Measurements from ENCODE around the gene PKP3. TPM values are rescaled to one million over a fixed set of nuclear protein-coding genes. Genes with fewer than 3 reads are reported as not detected.

PKP3 gene
- total RNA-seq, 5 donors from 2014 or later (not counting 1 experiment from before 2014, with no cell fraction given) = 0.32 to 0.85 (median 0.47) TPM; not detected in 1

DNA sequence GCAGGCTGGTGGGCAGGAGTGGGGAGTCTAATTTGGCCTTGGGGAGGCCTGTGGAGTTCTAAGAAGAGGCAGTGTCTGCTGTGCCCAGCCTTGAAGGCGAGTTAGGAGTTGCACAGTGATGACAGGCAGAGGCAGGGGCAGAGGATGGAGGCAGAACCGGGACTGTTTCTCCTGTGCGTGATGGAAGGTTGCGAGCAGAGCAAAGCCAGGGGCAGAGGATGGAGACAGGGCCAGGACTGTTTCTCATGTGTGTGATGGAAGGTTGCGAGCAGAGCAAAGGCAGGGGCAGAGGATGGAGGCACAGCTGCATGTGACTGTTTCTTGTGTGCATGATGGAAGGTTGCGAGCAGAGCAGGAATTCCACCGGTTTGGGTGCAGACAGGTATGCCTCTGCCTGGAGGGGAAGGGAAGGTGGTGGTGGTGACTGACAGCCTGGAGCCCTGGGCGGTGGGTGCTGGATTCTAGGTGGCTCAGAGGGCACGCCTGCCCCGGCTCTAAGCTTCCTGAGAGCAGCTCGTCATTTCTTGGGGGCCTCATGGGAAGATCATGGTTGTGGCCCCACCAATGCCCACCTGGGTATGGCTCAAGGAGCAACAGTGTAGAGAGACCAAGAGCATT lies 16.0 kb upstream of the PKP3 start:
- Histone ChIP-seq H3K27me3 (replicated peaks in 1 of 2; ENCODE audit: control insufficient read depth in 2 of 2, extremely low read depth in 1 of 2, insufficient read depth in 2 of 2, low read length in 1 of 2) (peaks cover 0 to 41% of the 10 kb centered on the region in 2 experiments), H3K36me3 (ENCODE audit: control insufficient read depth in 2 of 2, extremely low read depth in 1 of 2, insufficient read depth in 1 of 2, low read length in 1 of 2) (no peaks in the 10 kb centered on the region), H3K9me3 (no peaks in the 10 kb centered on the region), H3K27ac (ENCODE audit: low read length) (no peak overlapping the region), H3K4me1 (ENCODE audit: control insufficient read depth in 1 of 2, extremely low read depth in 1 of 2, insufficient read depth in 2 of 2, low read length in 2 of 2) (peaks cover 0 to 9% of the 10 kb centered on the region in 2 experiments), H3K4me3 (ENCODE audit: control insufficient read depth in 1 of 2, extremely low read depth in 1 of 2, low read length in 1 of 2) (no peak overlapping the region)
- peaks cover 5 to 8% of the 10 kb centered on the region in 2 donors for H3K27me3 Mint-ChIP-seq
- DNase-seq (no peak), ATAC-seq (replicated peaks in 1 of 4) (no peak)
- no peak overlapping the region for H3K4me3 Mint-ChIP-seq
- H3K36me3 Mint-ChIP-seq = no peaks in the 10 kb centered on the region
- no peak overlapping the region for H3K27ac Mint-ChIP-seq
- H3K9me3 Mint-ChIP-seq = no peaks in the 10 kb centered on the region
- CTCF ChIA-PET = no interaction called here
- peaks cover 0 to 7% (median 3%) of the 10 kb centered on the region in 3 donors for H3K4me1 Mint-ChIP-seq
- POLR2A ChIA-PET = interaction anchor here in 1 of 2 donors (0.6 kb wide), 1 partner anchor 88 kb away, joined by 6 read pairs; no protein-coding TSS in a partner anchor
- WGBS (ENCODE audit: insufficient coverage) = 86% methylated on average over 10 of the region's 11 CpGs

DNA sequence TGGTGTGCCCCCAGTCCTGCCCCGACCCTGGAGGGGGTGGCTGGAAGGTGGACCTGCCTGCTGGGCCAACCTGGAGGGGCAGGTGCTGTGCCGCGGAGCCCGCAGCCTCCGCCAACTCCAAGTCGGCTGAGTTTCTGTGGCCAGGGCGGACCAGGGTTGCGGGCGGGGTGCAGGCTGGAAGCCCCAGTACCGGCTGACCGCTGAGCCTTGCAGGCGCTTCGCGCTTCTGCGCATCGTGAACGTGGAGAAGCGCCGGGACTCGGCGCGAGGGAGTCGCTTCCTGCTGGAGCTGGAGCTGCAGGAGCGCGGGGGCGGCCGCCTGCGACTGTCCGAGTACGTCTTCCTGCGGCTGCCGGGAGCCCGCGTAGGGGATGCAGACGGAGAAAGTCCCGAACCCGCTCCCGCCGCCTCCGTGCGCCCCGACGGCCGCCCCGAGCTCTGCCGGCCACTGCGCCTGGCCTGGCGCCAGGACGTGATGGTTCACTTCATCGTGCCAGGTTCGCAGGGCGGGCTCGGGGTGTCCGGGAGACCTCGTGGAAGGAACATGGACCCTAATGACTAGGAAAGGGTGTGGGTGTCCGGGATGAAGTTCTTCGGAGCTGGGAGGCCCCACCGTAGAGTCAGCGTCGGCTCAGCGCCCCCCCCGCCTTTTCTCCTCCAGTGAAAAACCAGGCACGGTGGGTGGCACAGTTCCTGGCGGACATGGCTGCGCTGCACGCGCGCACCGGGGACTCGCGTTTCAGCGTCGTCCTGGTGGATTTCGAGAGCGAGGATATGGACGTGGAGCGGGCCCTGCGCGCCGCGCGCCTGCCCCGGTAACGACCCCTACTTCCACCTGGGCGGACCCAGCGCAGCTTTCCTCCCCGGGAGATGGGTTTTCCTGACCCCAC lies 14.6 kb upstream of the PKP3 start:
- Histone ChIP-seq H3K4me3 (ENCODE audit: control insufficient read depth in 1 of 2, extremely low read depth in 1 of 2, low read length in 1 of 2) (no peak overlapping the region), H3K9me3 (no peaks in the 10 kb centered on the region), H3K27me3 (replicated peaks in 1 of 2; ENCODE audit: control insufficient read depth in 2 of 2, extremely low read depth in 1 of 2, insufficient read depth in 2 of 2, low read length in 1 of 2) (peaks cover 0 to 48% of the 10 kb centered on the region in 2 experiments), H3K4me1 (ENCODE audit: control insufficient read depth in 1 of 2, extremely low read depth in 1 of 2, insufficient read depth in 2 of 2, low read length in 2 of 2) (peaks cover 0 to 9% of the 10 kb centered on the region in 2 experiments), H3K27ac (ENCODE audit: low read length) (no peak overlapping the region), H3K36me3 (ENCODE audit: control insufficient read depth in 2 of 2, extremely low read depth in 1 of 2, insufficient read depth in 1 of 2, low read length in 1 of 2) (no peaks in the 10 kb centered on the region)
- Mint-ChIP-seq H3K9me3 (no peaks in the 10 kb centered on the region), H3K4me3 (no peak overlapping the region), H3K27ac (no peak overlapping the region), H3K4me1 (peaks cover 0 to 3% (median 3%) of the 10 kb centered on the region in 3 donors), H3K27me3 (peaks cover 8 to 13% of the 10 kb centered on the region in 2 donors), H3K36me3 (no peaks in the 10 kb centered on the region)
- CTCF ChIA-PET = no interaction called here
- no peak for ATAC-seq (replicated peaks in 1 of 4)
- 91% methylated on average over 78 of the region's 87 CpGs for WGBS (ENCODE audit: insufficient coverage)
- POLR2A ChIA-PET = no interaction called here
- DNase-seq = no peak

DNA sequence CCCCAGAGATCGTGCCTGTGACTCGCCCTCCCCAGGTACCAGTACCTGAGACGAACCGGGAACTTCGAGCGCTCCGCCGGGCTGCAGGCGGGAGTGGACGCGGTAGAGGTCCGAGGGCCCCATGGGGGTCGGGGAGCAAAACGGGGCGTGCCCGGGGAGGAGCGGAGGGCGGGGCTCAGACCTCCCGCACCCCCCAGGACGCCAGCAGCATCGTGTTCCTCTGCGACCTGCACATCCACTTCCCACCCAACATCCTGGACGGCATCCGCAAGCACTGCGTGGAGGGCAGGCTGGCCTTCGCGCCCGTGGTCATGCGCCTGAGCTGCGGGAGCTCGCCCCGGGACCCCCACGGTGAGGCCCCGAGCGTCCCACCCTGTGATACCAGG lies 13.9 kb upstream of the PKP3 start:
- Histone ChIP-seq H3K36me3 (ENCODE audit: control insufficient read depth in 2 of 2, extremely low read depth in 1 of 2, insufficient read depth in 1 of 2, low read length in 1 of 2) (no peaks in the 10 kb centered on the region), H3K27me3 (replicated peaks in 1 of 2; ENCODE audit: control insufficient read depth in 2 of 2, extremely low read depth in 1 of 2, insufficient read depth in 2 of 2, low read length in 1 of 2) (peaks cover 0 to 48% of the 10 kb centered on the region in 2 experiments), H3K4me3 (ENCODE audit: control insufficient read depth in 1 of 2, extremely low read depth in 1 of 2, low read length in 1 of 2) (no peak overlapping the region), H3K4me1 (ENCODE audit: control insufficient read depth in 1 of 2, extremely low read depth in 1 of 2, insufficient read depth in 2 of 2, low read length in 2 of 2) (peaks cover 0 to 9% of the 10 kb centered on the region in 2 experiments), H3K27ac (ENCODE audit: low read length) (no peak overlapping the region), H3K9me3 (no peaks in the 10 kb centered on the region)
- ATAC-seq (replicated peaks in 1 of 4) = no peak
- Mint-ChIP-seq H3K4me1 (peaks cover 0 to 3% (median 3%) of the 10 kb centered on the region in 3 donors), H3K36me3 (no peaks in the 10 kb centered on the region), H3K27me3 (peaks cover 8 to 13% of the 10 kb centered on the region in 2 donors), H3K9me3 (no peaks in the 10 kb centered on the region), H3K4me3 (no peak overlapping the region), H3K27ac (no peak overlapping the region)
- POLR2A ChIA-PET = no interaction called here
- DNase-seq = no peak
- 95% methylated on average over 26 of the region's 35 CpGs for WGBS (ENCODE audit: insufficient coverage)
- CTCF ChIA-PET = no interaction called here

DNA sequence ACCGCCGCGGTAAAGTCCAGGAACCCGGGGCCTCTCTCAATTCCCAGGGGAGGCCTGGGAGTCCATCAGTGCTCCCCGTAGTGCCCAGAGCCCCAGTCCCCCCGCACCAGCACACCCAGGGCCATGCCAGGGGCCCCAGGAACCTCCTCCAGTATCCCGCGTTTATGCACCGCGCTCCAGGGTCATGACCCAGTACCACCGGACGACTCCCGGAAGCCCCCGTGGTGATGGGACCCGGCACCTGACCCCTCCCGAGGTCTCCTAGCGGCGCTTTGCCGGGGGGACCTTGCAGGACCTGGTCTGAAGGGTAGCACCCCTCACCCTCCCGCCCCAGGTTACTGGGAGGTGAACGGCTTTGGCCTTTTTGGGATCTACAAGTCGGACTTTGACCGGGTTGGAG lies 13.5 kb upstream of the PKP3 start:
- Histone ChIP-seq H3K36me3 (ENCODE audit: control insufficient read depth in 2 of 2, extremely low read depth in 1 of 2, insufficient read depth in 1 of 2, low read length in 1 of 2) (no peaks in the 10 kb centered on the region), H3K4me1 (ENCODE audit: control insufficient read depth in 1 of 2, extremely low read depth in 1 of 2, insufficient read depth in 2 of 2, low read length in 2 of 2) (peaks cover 0 to 9% of the 10 kb centered on the region in 2 experiments), H3K27me3 (replicated peaks in 1 of 2; ENCODE audit: control insufficient read depth in 2 of 2, extremely low read depth in 1 of 2, insufficient read depth in 2 of 2, low read length in 1 of 2) (peaks cover 0 to 44% of the 10 kb centered on the region in 2 experiments), H3K4me3 (ENCODE audit: control insufficient read depth in 1 of 2, extremely low read depth in 1 of 2, low read length in 1 of 2) (no peak overlapping the region), H3K27ac (ENCODE audit: low read length) (no peak overlapping the region), H3K9me3 (no peaks in the 10 kb centered on the region)
- H3K9me3 Mint-ChIP-seq = no peaks in the 10 kb centered on the region
- H3K27me3 Mint-ChIP-seq = peaks cover 8 to 13% of the 10 kb centered on the region in 2 donors
- no peak overlapping the region for H3K27ac Mint-ChIP-seq
- peaks cover 0 to 3% (median 3%) of the 10 kb centered on the region in 3 donors for H3K4me1 Mint-ChIP-seq
- no peak for DNase-seq
- no peak overlapping the region for H3K4me3 Mint-ChIP-seq
- no peak for ATAC-seq (replicated peaks in 1 of 4)
- ChIA-PET CTCF (no interaction called here), POLR2A (no interaction called here)
- H3K36me3 Mint-ChIP-seq = no peaks in the 10 kb centered on the region
- WGBS (ENCODE audit: insufficient coverage) = 96% methylated on average over 10 of the region's 23 CpGs

DNA sequence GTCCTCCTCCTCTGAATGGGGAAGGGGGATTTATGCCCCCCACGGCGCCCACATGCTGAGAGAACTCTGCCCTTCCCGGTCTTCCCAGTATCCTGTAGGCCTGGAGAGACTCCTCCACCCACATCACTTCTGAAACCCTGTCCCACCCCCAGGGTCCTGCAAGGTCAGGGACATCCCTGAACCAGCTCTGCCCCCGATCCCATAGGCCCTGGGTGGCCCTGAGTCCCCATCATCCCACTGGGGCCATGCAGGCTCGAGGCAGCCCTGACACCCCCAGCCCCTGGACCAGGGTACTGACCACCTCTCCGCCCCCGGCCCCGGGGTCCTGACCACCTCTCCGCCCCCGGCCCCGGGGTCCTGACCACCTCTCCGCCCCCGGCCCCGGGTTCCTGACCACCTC lies 13.0 kb upstream of the PKP3 start:
- Histone ChIP-seq H3K36me3 (ENCODE audit: control insufficient read depth in 2 of 2, extremely low read depth in 1 of 2, insufficient read depth in 1 of 2, low read length in 1 of 2) (no peaks in the 10 kb centered on the region), H3K27ac (ENCODE audit: low read length) (no peak overlapping the region), H3K9me3 (no peaks in the 10 kb centered on the region), H3K27me3 (replicated peaks in 1 of 2; ENCODE audit: control insufficient read depth in 2 of 2, extremely low read depth in 1 of 2, insufficient read depth in 2 of 2, low read length in 1 of 2) (peaks cover 0 to 44% of the 10 kb centered on the region in 2 experiments), H3K4me1 (ENCODE audit: control insufficient read depth in 1 of 2, extremely low read depth in 1 of 2, insufficient read depth in 2 of 2, low read length in 2 of 2) (peaks cover 0 to 13% of the 10 kb centered on the region in 2 experiments), H3K4me3 (ENCODE audit: control insufficient read depth in 1 of 2, extremely low read depth in 1 of 2, low read length in 1 of 2) (no peak overlapping the region)
- POLR2A ChIA-PET = no interaction called here
- Mint-ChIP-seq H3K27ac (no peak overlapping the region), H3K27me3 (peaks cover 8 to 13% of the 10 kb centered on the region in 2 donors), H3K4me3 (no peak overlapping the region), H3K36me3 (no peaks in the 10 kb centered on the region), H3K4me1 (peaks cover 0 to 3% (median 3%) of the 10 kb centered on the region in 3 donors), H3K9me3 (no peaks in the 10 kb centered on the region)
- CTCF ChIA-PET = no interaction called here
- no peak for ATAC-seq (replicated peaks in 1 of 4)
- no peak for DNase-seq
- 93% methylated on average over 3 of the region's 14 CpGs for WGBS (ENCODE audit: insufficient coverage)

DNA sequence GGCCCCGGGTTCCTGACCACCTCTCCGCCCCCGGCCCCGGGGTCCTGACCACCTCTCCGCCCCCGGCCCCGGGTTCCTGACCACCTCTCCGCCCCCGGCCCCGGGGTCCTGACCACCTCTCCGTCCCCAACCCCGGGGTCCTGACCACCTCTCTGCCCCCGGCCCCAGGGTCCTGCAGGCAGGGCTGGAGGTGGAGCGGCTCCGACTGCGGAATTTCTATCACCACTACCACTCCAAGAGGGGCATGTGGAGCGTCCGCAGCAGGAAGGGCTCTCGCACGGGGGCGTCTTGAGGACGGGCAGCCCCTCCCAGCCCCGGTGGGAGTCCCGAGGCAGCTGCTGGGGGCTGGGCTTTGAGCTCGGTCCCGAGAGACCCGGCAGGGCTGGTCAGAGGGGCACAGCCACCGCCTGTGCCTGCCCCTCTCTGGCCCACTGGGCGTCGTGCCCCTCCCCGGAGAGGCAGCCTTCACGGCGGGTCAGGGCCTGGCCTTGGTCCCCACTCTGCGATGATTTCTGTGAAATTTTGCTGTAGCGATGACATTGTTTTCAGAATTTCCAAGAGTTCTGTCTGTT lies 12.4 kb upstream of the PKP3 start:
- POLR2A ChIA-PET = no interaction called here
- Histone ChIP-seq H3K36me3 (ENCODE audit: control insufficient read depth in 2 of 2, extremely low read depth in 1 of 2, insufficient read depth in 1 of 2, low read length in 1 of 2) (no peaks in the 10 kb centered on the region), H3K27me3 (replicated peaks in 1 of 2; ENCODE audit: control insufficient read depth in 2 of 2, extremely low read depth in 1 of 2, insufficient read depth in 2 of 2, low read length in 1 of 2) (peaks cover 0 to 44% of the 10 kb centered on the region in 2 experiments), H3K9me3 (no peaks in the 10 kb centered on the region), H3K4me1 (ENCODE audit: control insufficient read depth in 1 of 2, extremely low read depth in 1 of 2, insufficient read depth in 2 of 2, low read length in 2 of 2) (peaks cover 0 to 19% of the 10 kb centered on the region in 2 experiments), H3K27ac (ENCODE audit: low read length) (no peak overlapping the region), H3K4me3 (ENCODE audit: control insufficient read depth in 1 of 2, extremely low read depth in 1 of 2, low read length in 1 of 2) (no peak overlapping the region)
- Mint-ChIP-seq H3K4me1 (peaks cover 0 to 3% (median 3%) of the 10 kb centered on the region in 3 donors), H3K27ac (no peak overlapping the region), H3K36me3 (no peaks in the 10 kb centered on the region), H3K4me3 (no peak overlapping the region), H3K27me3 (peaks cover 8 to 13% of the 10 kb centered on the region in 2 donors), H3K9me3 (peaks cover 0 to under 1% (median under 1%) of the 10 kb centered on the region in 3 donors)
- CTCF ChIA-PET = no interaction called here
- 60% methylated on average over 22 of the region's 35 CpGs for WGBS (ENCODE audit: insufficient coverage)
- no peak for ATAC-seq (replicated peaks in 1 of 4)
- DNase-seq = no peak
